ENCODE measurements around the gene DLK1. TPM values are rescaled to one million over a fixed set of nuclear protein-coding genes. Genes with fewer than 3 reads are reported as not detected.

Gene DLK1
- 7.8 and 9.0 TPM in 2 replicates for polyA plus RNA-seq (2014; cell fraction: cytosol; rRNA removed)
- 6.6 and 7.6 TPM in 2 replicates for polyA plus RNA-seq (2014; cell fraction: nucleus; rRNA removed)

DNA sequence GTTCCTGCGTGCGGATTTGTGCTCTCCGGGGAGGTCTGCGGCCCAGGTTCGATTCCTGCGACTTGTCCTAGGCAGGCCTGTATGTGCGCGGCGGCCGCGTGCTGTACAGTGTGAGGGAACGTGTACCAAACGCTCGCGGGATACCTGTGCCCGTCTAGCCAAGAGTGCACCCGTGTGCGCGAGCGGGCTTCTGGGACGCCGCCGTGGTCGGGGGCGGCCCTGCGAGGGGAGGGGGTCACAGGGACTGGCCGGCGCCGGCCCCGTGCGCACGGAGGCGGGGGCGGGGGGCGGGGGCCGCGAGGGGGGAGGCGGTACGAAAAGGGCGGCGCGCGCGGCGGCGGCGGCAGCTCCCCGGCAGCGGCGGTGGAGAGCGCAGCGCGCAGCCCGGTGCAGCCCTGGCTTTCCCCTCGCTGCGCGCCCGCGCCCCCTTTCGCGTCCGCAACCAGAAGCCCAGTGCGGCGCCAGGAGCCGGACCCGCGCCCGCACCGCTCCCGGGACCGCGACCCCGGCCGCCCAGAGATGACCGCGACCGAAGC, at the start of gene DLK1:
DLK1 (plus strand) TSS at position 343 of the 536 bp plus-strand sequence; CDS start at position 520, 177 bp downstream.
- DNase-seq (ENCODE audit: low spot score), result no peak

GRCh38 chr14:100677152-100677551, 49.5 kb upstream of the DLK1 start:
- DNase-seq (ENCODE audit: low spot score), result no peak

- DNase-seq (ENCODE audit: low spot score), result peak; percentile 33
Measured at GRCh38 chr14:100677554-100678468, 48.9 kb upstream of the DLK1 start.

DNA sequence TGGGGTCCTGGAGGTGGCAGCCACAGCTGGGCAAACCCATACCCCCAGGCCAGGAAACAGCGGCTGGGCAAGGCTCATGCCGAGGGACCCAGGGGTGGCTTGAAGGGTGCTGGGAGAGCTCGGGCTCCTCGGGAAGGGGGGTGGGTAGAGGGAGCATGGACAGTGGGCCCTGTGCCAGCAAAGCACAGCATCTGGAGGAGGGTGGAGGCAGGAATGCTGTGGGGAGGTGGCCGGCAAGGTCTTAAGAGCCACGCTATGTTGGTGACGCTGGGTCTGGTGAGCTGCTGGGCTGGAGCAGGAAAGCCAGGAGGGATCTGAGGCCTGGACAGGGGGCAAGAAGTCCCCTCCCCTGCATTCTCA, 48.2 kb upstream of the DLK1 start:
- no peak for DNase-seq (ENCODE audit: low spot score)

DNA sequence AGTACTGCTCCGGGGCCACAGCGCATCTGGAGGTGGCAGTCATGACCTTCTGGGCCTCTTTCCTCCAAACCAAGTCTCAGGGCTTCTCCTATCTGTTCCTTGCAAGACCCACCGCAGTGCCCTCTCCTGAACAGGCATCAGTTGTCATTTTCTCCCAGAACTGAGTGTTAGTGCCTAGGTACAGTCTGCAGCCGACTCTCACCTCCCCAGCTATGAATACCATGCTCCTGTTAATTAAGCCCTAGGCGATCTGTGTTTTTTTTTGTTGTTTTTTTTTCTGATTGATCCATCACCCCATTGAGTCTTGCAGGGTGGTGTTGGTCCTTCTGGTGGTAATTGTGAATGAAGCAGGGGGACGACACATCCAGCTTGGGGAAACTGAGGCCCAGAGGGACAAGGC, 47.5 kb upstream of the DLK1 start:
- DNase-seq (ENCODE audit: low spot score), result no peak

GRCh38 chr14:100679707-100680438, 46.8 kb upstream of the DLK1 start:
- DNase-seq (ENCODE audit: low spot score), result no peak

DNA sequence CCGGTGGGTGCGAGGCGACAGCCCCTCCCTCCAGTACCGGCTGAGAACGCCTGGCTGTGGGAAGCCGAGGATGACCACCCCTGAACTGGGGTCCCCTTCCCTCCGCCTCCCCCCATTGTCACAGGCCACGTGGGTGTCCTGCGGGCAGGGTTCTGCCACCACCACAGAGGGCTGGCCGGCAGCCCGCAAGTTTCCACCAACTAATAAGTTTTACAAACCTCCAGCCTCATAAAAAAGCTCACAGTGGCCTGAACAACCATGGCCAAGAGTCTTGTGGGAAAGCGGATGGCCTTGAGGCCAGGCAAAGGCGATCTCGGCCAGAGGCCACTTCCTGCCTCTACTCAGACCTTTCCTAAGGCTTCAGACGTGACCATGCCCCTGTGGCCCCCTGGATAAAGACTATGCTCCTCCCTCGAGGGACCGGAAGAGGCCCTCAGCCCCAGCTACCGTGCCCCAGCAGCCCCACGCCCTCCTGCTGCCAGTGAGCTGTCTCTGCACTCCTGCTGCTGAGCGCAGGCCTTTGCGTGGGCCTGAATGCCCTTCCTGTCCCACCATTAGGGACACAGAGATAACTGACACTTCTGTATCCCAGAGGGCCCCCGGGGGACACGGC, 46.1 kb upstream of the DLK1 start:
- DNase-seq (ENCODE audit: low spot score), result no peak

- no peak for DNase-seq (ENCODE audit: low spot score)
Measured at GRCh38 chr14:100681111-100681510, 45.6 kb upstream of the DLK1 start.

DNA sequence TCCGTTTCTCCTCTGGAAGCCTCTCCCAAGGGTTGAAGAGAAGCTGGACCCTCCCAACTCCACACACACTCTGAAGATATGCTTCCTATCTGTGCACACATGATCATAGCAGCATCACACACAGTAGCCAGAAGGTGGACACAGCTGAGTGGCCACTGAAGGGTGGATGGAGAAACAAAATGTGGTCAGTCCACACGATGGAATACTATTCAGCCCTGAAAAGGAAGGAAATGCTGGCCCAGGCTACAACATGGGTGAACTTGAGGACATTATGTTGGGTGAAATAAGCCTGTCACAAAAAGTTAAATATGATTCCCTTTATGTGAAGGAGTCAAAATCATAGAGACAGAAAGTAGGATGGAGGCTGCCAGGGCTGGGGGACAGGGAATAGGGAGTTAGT, 43.9 kb upstream of the DLK1 start:
- no peak for DNase-seq (ENCODE audit: low spot score)

DNA sequence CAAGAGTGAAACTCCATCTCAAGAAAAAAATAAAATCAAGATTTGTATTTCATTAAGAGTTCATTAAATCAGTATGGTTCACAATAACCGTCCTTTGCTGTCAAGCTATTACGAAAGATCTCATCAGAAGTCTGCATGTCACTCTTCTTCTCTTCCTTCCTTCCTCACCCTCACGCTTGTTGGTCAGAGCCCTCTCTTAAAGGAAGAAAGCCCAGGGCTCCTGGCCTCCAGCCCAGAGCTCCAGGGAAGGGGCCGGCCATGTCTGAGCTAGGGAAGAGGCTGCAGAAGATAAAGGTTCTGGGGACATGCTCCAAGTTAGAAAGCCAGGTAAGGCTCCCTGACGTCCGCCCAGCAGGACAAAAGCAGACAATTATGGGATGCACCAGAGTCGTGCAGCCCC, 43.1 kb upstream of the DLK1 start:
- DNase-seq (ENCODE audit: low spot score), result no peak

DNA sequence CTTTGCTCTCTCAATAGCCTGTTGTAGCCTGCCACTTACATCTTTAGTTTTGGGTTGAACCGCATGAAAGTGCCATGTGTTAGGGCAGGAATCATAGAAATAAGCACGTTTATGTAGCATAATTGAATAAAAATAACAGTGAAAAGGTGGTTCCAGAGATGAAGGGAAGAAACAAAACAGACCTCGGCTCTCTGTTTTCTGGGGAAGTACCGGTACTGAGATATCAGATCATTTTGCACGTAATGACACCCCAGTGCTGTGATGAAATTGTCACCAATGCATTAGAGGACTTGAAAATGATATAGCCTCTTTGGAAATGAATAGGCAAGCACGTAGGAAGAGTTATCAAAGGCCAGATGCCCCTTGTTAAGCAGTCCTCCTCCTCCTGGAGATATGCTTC, 42.5 kb upstream of the DLK1 start:
- no peak for DNase-seq (ENCODE audit: low spot score)

DNA sequence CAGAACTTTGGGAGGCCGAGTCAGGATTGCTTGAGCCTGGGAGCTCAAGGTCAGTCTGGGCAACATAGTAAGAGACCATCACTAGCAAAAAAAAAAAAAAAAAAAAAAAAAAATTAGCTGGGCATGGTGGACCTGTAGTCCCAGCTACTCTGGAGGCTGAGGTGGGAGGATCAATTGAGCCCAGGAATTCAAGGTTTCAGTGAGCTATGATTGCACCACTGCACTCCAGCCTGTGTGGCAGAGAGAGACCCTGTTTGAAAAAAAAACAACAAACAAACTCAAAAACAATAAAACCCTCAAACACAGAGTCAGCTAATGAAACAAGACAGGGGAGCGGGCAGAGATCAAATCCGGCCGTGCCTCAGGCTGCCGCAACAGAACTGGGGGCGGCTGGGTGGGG, 41.7 kb upstream of the DLK1 start:
- no peak for DNase-seq (ENCODE audit: low spot score)

DNA sequence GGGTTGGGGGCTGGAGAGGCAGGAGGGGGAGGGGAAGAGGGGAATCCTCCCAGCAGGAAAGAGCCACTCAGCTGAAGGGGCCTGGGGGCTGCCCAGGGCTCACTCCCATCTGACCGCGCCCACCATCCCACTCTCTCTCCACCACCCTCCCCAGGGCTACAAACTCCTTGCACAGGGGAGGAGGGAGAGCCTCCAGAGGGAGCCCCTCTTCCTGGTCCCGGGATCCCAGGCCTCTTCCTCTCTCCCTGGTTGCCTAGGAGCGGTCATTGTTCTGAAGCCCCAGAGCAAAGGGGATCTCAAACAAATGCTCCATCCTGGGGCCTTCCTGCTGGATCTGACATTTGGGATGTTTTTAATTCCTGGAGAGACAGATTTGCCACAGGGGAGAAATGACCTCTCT, 39.8 kb upstream of the DLK1 start:
- no peak for DNase-seq (ENCODE audit: low spot score)

GRCh38 chr14:100687386-100687785, 39.3 kb upstream of the DLK1 start:
- DNase-seq (ENCODE audit: low spot score), result no peak

- no peak for DNase-seq (ENCODE audit: low spot score)
Measured at GRCh38 chr14:100688051-100688450, 38.6 kb upstream of the DLK1 start.

- DNase-seq (ENCODE audit: low spot score), result no peak
Measured at GRCh38 chr14:100688598-100689461, 37.9 kb upstream of the DLK1 start.

GRCh38 chr14:100690672-100691071, 36.0 kb upstream of the DLK1 start:
- no peak for DNase-seq (ENCODE audit: low spot score)

- DNase-seq (ENCODE audit: low spot score), result no peak
Measured at GRCh38 chr14:100691395-100692056, 35.2 kb upstream of the DLK1 start.

- no peak for DNase-seq (ENCODE audit: low spot score)
Measured at GRCh38 chr14:100692256-100692655, 34.4 kb upstream of the DLK1 start.

DNA sequence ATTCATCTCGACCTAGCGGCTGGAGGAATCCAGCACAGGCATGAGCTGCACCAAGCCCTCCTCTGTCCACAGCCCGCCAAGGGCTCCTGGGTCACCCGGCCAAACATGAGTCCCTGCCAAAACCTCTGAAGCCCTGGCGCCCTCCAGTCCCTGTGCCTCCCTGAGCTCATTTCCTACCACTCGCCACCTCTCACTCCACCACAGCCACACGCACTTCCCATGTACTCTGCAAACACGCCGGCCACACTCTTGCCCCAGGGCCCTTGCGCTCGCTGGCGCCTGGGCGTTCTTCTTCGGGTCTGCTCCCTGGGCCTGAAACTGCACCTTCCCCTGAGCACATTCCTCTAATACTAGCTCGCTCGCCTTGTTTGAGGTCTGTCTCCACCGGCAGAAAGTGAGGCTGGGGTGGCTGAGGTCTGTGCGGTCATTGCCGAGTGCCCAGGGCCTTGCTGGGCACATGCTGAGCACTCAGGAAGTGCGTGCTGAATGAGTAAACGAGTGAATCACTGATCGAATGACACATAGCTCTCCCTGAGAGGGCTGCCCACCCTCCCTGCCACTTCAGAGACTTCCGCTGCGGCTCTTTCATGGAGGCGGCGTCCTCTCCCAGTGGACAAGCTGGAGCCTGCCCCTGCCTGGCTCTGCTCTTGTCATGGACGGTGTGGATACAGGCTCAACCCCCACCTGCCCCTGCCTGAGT, 33.7 kb upstream of the DLK1 start:
- DNase-seq (ENCODE audit: low spot score), result no peak

Measured in SK-N-DZ (cell line).